GM10248 (cell line): ENCODE results near the gene LRRC40.
"Not testable (repeated sequence)": the region's sequence is repeated elsewhere in the genome, so short reads cannot be mapped to it uniquely, and the experiment has no call there.

Source experiments
- CTCF ChIA-PET: fragments of 300-600 bp; sonication (Branson Sonifier 250); formaldehyde crosslinking; extraction: SDS; loops from one replicate; lab custom pipeline; 2021; ENCODE audit warnings: antibody characterized with exemption; lab: Yijun Ruan, JAX
- POLR2A ChIA-PET: fragments of 350-650 bp; sonication (Branson Sonifier 250); formaldehyde crosslinking; extraction: SDS; loops from one replicate; lab custom pipeline; 2020; ENCODE audit warnings: antibody characterized with exemption; lab: Yijun Ruan, JAX
- DNase-seq: peaks from one replicate; pipeline ENCODE4 v3.0.0; 2012; ENCODE audit errors: extremely low spot score
- TF ChIP-seq, protein P1 (sequence below): IDR thresholded peaks from 2 replicates; pipeline ENCODE4 v1.5.1; 2012; ENCODE audit warnings: mild to moderate bottlenecking, low read depth; ENCODE audit errors: extremely low read depth, missing control alignments, control extremely low read depth

LRRC40 gene

DNA sequence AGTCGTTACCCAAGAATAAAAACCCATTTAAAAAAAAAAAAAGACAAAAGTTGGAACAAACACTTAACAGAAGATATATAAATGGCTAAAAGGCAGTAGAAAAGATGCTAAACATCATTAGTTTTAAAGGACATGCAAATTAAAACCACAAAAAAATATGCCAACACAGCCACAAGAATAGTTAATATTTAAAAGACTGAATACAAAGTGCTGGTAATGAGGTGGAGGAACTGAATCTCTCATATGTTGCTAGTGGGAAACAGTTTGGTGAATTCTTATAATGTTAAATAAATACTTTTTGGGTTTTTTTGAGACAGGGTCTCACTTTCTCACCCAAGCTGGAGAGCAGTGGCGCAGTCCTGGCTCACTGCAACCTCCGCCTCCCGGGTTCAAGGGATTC is 10.0 kb downstream of the LRRC40 start:
- POLR2A ChIA-PET = interaction anchor here (0.7 kb wide), 1 partner anchor 216 kb away, joined by 3 read pairs; no protein-coding TSS in a partner anchor
- CTCF ChIA-PET = interaction anchor here (1.9 kb wide), 1 partner anchor 17 kb away, joined by 4 read pairs; no protein-coding TSS in a partner anchor
- TF ChIP-seq, protein P1, sequence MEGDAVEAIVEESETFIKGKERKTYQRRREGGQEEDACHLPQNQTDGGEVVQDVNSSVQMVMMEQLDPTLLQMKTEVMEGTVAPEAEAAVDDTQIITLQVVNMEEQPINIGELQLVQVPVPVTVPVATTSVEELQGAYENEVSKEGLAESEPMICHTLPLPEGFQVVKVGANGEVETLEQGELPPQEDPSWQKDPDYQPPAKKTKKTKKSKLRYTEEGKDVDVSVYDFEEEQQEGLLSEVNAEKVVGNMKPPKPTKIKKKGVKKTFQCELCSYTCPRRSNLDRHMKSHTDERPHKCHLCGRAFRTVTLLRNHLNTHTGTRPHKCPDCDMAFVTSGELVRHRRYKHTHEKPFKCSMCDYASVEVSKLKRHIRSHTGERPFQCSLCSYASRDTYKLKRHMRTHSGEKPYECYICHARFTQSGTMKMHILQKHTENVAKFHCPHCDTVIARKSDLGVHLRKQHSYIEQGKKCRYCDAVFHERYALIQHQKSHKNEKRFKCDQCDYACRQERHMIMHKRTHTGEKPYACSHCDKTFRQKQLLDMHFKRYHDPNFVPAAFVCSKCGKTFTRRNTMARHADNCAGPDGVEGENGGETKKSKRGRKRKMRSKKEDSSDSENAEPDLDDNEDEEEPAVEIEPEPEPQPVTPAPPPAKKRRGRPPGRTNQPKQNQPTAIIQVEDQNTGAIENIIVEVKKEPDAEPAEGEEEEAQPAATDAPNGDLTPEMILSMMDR = no peak
- no peak for DNase-seq

DNA sequence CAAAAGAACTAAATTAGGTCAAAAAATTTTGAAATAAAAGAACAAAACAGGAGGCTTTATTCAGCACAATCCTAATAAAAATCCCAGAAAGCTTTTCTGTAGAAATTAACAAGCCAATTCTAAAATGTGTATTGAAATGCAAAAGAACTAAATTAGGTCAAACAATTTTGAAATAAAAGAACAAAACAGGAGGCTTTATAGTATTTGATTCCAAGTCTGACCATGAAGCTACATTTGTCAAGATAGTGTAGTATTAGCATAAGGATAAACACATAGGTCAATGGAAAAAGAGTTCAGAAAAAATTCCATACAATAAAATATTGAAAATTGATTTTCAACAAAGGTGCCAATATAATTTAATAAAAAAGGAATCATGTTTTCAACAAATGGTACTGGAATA is 10.8 kb downstream of the LRRC40 start:
- ChIA-PET CTCF (no interaction called here), POLR2A (interaction anchor here (0.7 kb wide), 1 partner anchor 217 kb away, joined by 3 read pairs; no protein-coding TSS in a partner anchor)
- TF ChIP-seq, protein P1 = no peak
- no peak for DNase-seq

DNA sequence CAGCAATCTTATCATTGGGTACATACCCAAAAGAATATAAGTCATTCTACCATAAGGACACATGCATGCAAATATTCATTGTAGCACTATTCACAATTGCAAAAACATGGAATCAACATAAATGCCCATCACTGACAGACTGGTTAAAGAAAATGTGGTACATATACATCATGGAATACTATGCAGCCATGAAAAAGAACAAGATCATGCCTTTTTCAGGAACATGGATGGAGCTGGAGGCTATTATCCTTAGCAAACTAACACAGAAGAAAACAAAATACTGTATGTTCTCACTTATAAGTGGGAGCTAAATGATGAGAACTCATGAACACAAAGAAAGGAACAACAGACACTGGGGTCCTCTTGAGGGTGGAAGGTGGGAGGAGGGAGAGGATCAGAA is 12.9 kb downstream of the LRRC40 start:
- POLR2A ChIA-PET = not testable (repeated sequence)

DNA sequence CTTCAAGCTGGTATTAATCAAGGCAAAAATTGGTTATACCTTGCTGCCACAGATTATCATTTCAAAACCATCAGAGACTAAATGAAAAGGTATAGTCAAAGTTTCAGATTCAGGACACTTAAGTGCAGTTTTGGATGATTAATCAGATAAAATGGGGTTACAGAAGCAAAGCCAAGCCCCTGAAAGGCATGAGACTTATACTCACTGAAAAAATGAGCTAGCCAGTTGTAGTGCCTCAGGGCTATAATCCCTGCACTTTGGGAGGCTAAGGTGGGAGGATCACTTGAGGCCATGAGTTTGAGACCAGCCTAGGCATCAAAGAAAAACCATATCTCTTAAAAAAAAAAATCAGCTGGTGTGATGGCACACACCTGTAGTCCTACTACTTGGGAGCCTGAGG is 15.2 kb downstream of the LRRC40 start:
- TF ChIP-seq, protein P1 = no peak
- no peak for DNase-seq
- ChIA-PET POLR2A (no interaction called here), CTCF (interaction anchor here (1.1 to 3.6 kb wide), 5 partner anchors 10 to 29 kb away, joined by 3 to 16 read pairs (median 4); partner anchors contain the start of gene LRRC40)

More for the DNA sequence above, 12.9 kb downstream of the LRRC40 start:
- CTCF ChIA-PET = interaction anchor here (0.7 kb wide), 1 partner anchor 15 kb away, joined by 3 read pairs; no protein-coding TSS in a partner anchor
- not testable (repeated sequence) for DNase-seq

DNA sequence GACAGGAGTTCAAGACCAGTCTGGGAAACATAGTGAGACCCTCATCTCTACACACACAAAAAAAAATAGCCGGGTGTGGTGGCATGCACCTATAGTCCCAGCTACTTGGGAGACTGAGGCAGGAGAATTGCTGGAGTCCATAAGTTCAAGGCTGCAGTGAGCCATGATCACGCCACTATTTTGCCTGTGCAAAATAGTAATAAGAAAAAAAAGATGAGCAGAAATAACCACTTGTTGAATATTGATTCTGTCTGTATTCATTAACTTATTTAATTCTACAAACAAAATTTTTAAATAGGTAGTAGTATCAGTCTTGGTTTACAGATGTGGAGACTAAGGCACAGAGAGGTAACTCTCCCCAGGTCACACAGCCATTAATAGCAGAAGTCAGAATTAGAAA is 16.9 kb downstream of the LRRC40 start:
- ChIA-PET POLR2A (no interaction called here), CTCF (interaction anchor here (2.1 to 3.6 kb wide), 2 partner anchors 11 to 15 kb away, joined by 4 to 16 read pairs; no protein-coding TSS in a partner anchor)
- DNase-seq = no peak
- TF ChIP-seq, protein P1 = no peak

DNA sequence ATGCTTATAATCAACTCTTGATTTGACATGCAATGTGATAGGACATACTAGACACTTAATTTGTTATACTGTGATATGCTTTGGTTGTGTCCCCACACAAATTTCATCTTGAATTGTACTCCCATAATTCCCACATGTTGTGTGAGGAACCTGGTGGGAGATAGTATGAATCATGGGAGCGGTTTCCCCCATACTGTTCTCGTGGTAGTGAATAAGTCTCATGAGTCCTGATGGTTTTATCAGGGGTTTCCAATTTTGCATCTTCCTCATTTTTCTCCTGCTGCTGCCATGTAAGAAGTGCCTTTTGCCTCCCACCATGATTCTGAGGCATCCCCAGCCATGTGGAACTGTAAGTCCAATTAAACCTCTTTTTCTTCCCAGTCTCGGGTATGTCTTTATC is 20.2 kb downstream of the LRRC40 start:
- CTCF ChIA-PET, DNase-seq, POLR2A ChIA-PET: not testable (repeated sequence)

DNA sequence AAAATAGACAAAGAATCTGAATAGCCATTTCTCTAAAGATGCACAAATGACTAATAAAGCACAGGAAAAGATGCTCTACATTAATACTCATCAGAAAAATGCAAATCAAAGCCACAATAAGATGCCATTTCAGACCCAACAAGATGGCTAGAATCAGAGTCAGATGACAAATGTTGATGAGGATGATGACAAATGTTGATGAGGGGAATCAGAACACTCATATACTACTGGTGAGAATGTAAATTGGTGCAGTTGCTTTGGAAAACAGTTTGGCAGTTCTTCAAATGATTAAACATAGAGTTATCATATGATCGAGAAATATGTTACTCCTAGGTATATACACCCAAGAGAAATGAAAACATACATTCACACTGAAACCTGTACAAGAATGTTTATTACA is 33.9 kb downstream of the LRRC40 start:
- POLR2A ChIA-PET = no interaction called here
- DNase-seq = no peak
- CTCF ChIA-PET = no interaction called here
- TF ChIP-seq, protein P1 = no peak
